Osteoblast (primary cell): ENCODE data around the gene SERTAD3. TPM values are rescaled to one million over a fixed set of nuclear protein-coding genes. Genes with fewer than 3 reads are reported as not detected.
"Not testable (repeated sequence)": the region's sequence is repeated elsewhere in the genome, so short reads cannot be mapped to it uniquely, and the experiment has no call there.

ENCODE experiments used
- DNase-seq: peaks from one replicate; pipeline ENCODE4 v3.0.0; 2011; ENCODE audit warnings: low spot score, mixed read lengths; ENCODE audit not compliant: insufficient read length; ENCODE audit errors: missing footprints
- H2AFZ ChIP-seq: 2 replicates; pipeline ENCODE4 v1.6.0; 2011; ENCODE audit warnings: mild to moderate bottlenecking, low read length
- H3K27ac ChIP-seq: 2 replicates; pipeline ENCODE4 v1.5.1; 2011; ENCODE audit warnings: mild to moderate bottlenecking, low read depth, low read length, moderate library complexity
- H3K27me3 ChIP-seq: 2 replicates; pipeline ENCODE4 v1.6.0; 2012; ENCODE audit warnings: mild to moderate bottlenecking, control low read depth, inconsistent platforms, low read length, moderate library complexity; ENCODE audit not compliant: insufficient read depth
- H3K36me3 ChIP-seq: 2 replicates; pipeline ENCODE4 v1.5.1; 2011; ENCODE audit warnings: mild to moderate bottlenecking, low read length, control low read depth, moderate library complexity; ENCODE audit not compliant: insufficient read depth
- H3K4me1 ChIP-seq: 2 replicates; pipeline ENCODE4 v1.5.1; 2011; ENCODE audit warnings: mild to moderate bottlenecking, low read length, control low read depth, moderate library complexity; ENCODE audit not compliant: insufficient read depth
- H3K4me2 ChIP-seq: 2 replicates; pipeline ENCODE4 v1.6.0; 2011; ENCODE audit warnings: mild to moderate bottlenecking, low read length; ENCODE audit not compliant: insufficient read depth
- H3K4me3 ChIP-seq: fragments of 200-600 bp; sonication (generic); 3 replicates; pipeline ENCODE4 v1.5.1; 2012; ENCODE audit warnings: mild to moderate bottlenecking, low read length, inconsistent platforms; ENCODE audit not compliant: insufficient read depth
- H3K79me2 ChIP-seq: 2 replicates; pipeline ENCODE4 v1.6.0; 2012; ENCODE audit warnings: mild to moderate bottlenecking, low read length, control low read depth, inconsistent platforms; ENCODE audit not compliant: insufficient read depth
- H3K9me3 ChIP-seq: 2 replicates; pipeline ENCODE4 v1.5.1; 2011; ENCODE audit warnings: low read depth, low read length, control low read depth
- H4K20me1 ChIP-seq: 2 replicates; pipeline ENCODE4 v1.6.0; 2012; ENCODE audit warnings: mild to moderate bottlenecking, low read length, control low read depth; ENCODE audit not compliant: insufficient read depth
- total RNA-seq: library from RNA; depleted of rRNA; stranded (reverse); fragments of >200 nt; gene quantifications from 2 replicates; pipeline ENCODE4 v1.2.3, GENCODE V29; 2012
- TF ChIP-seq, protein P1 (sequence below): IDR thresholded peaks from 2 replicates; pipeline ENCODE4 v1.5.1; 2011; ENCODE audit warnings: mild to moderate bottlenecking, low read depth, low read length, moderate library complexity; ENCODE audit errors: extremely low read depth

Gene SERTAD3
- total RNA-seq, 1 donor, result 23.5 TPM

GRCh38 chr19:40441719-40442253 is 2.3 kb downstream of the SERTAD3 start:
- Histone ChIP-seq H3K36me3 (peaks cover 26% of the 10 kb centered on the region), H3K79me2 (peaks cover 44% of the 10 kb centered on the region), H4K20me1 (peaks cover 32% of the 10 kb centered on the region), H3K4me3 (peak overlapping the region; percentile 100), H3K4me2 (peak overlapping the region; percentile 97), H3K27ac (peak overlapping the region; percentile 85), H3K27me3 (no peaks in the 10 kb centered on the region), H2AFZ (no peak overlapping the region), H3K4me1 (peaks cover 15% of the 10 kb centered on the region), H3K9me3 (no peaks in the 10 kb centered on the region)
- TF ChIP-seq, protein P1, sequence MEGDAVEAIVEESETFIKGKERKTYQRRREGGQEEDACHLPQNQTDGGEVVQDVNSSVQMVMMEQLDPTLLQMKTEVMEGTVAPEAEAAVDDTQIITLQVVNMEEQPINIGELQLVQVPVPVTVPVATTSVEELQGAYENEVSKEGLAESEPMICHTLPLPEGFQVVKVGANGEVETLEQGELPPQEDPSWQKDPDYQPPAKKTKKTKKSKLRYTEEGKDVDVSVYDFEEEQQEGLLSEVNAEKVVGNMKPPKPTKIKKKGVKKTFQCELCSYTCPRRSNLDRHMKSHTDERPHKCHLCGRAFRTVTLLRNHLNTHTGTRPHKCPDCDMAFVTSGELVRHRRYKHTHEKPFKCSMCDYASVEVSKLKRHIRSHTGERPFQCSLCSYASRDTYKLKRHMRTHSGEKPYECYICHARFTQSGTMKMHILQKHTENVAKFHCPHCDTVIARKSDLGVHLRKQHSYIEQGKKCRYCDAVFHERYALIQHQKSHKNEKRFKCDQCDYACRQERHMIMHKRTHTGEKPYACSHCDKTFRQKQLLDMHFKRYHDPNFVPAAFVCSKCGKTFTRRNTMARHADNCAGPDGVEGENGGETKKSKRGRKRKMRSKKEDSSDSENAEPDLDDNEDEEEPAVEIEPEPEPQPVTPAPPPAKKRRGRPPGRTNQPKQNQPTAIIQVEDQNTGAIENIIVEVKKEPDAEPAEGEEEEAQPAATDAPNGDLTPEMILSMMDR, result no peak
- DNase-seq, result no peak

- Histone ChIP-seq H3K36me3 (peaks cover 26% of the 10 kb centered on the region), H3K9me3 (no peaks in the 10 kb centered on the region), H3K4me3 (no peak overlapping the region), H2AFZ (no peak overlapping the region), H3K4me1 (peaks cover 8% of the 10 kb centered on the region), H3K27me3 (no peaks in the 10 kb centered on the region), H3K27ac (no peak overlapping the region), H4K20me1 (peaks cover 32% of the 10 kb centered on the region), H3K4me2 (no peak overlapping the region), H3K79me2 (peaks cover 35% of the 10 kb centered on the region)
- TF ChIP-seq, protein P1, result no peak
- DNase-seq, result no peak
Measured at GRCh38 chr19:40438284-40438683, 5.9 kb downstream of the SERTAD3 start.

GRCh38 chr19:40433391-40434216 is 10.5 kb downstream of the SERTAD3 start:
- H3K4me1 ChIP-seq, result peaks cover 12% of the 10 kb centered on the region
- H3K36me3 ChIP-seq, result no peaks in the 10 kb centered on the region
- DNase-seq, result peak; percentile 98
- H3K27ac ChIP-seq, result peak overlapping the region; percentile 86
- no peaks in the 10 kb centered on the region for H3K27me3 ChIP-seq
- H3K79me2 ChIP-seq, result no peaks in the 10 kb centered on the region
- TF ChIP-seq, protein P1, result no peak
- H2AFZ ChIP-seq, result peak overlapping the region; percentile 89
- H3K4me2 ChIP-seq, result peak overlapping the region; percentile 86
- H4K20me1 ChIP-seq, result no peaks in the 10 kb centered on the region
- H3K4me3 ChIP-seq, result peak overlapping the region; percentile 70
- no peaks in the 10 kb centered on the region for H3K9me3 ChIP-seq

GRCh38 chr19:40432760-40433159 is 11.4 kb downstream of the SERTAD3 start:
- Histone ChIP-seq H3K27ac (peak overlapping the region; percentile 86), H3K4me3 (peak overlapping the region; percentile 70), H3K4me1 (peaks cover 12% of the 10 kb centered on the region), H3K4me2 (peak overlapping the region; percentile 86), H2AFZ (peak overlapping the region; percentile 87)
- H3K27me3 ChIP-seq, H3K9me3 ChIP-seq, DNase-seq, H3K36me3 ChIP-seq, H3K79me2 ChIP-seq, H4K20me1 ChIP-seq: not testable (repeated sequence)
